Measurements from ENCODE around the gene DNAJC27.

DNA sequence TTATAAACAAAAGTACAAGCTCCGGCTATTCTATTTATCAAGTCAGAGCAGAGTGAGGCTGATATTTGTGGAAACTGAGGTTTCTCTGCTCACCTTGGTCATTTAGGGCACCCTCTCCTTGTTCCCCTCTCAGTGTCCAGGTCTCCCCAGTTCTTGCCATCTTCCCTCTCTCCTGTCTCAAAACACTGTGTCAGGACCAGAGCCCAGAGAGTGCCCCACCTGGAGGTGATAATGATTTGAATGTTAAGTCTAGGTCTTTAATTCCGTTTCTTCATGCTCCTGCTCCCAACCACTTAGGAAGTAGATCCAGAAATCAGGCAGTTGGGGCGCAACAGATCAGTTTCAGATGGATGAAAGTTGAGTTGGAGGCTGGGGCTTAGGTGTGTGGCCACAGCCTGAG lies 42.5 kb downstream of the DNAJC27 start:
- TF ChIP-seq POLR2A (IDR thresholded peaks at IDR 0.05; ENCODE audit: low read length) (no peak), GATA1 (IDR thresholded peaks at IDR 0.05; ENCODE audit: low read depth, low read length) (no peak)

Data from erythroblast (primary cell).